Neural cell (in vitro differentiated cells): Measurements from ENCODE around the gene MAP4K4. TPM values are rescaled to one million over a fixed set of nuclear protein-coding genes. Genes with fewer than 3 reads are reported as not detected.

Experiments
- H2AFZ ChIP-seq: fragments of 200-600, 300-800 bp; sonication (generic), shearing (Covaris generic); 2 replicates; pipeline ENCODE4 v1.6.0; 2014; ENCODE audit warnings: low read depth, mild to moderate bottlenecking, antibody characterized with exemption, low read length, moderate library complexity
- H3F3A ChIP-seq: fragments of 200-600 bp; shearing (Covaris generic); 2 replicates; pipeline ENCODE4 v1.6.1; 2016; ENCODE audit warnings: mild to moderate bottlenecking, moderate library complexity, mixed read lengths, antibody characterized with exemption, low read length; ENCODE audit not compliant: insufficient read depth, poor library complexity, severe bottlenecking
- H3K27ac ChIP-seq: fragments of 200-600, 300-800 bp; sonication (generic), shearing (Covaris generic); 2 replicates; pipeline ENCODE4 v1.5.1; 2014; ENCODE audit warnings: mild to moderate bottlenecking, low read length, moderate library complexity
- H3K27me3 ChIP-seq: fragments of 300-800, 200-600 bp; sonication (generic), shearing (Covaris generic); 2 replicates; pipeline ENCODE4 v1.6.0; 2014; ENCODE audit warnings: mild to moderate bottlenecking, low read depth, low read length, moderate library complexity; ENCODE audit not compliant: insufficient read depth
- H3K36me3 ChIP-seq: fragments of 300-800, 200-600 bp; sonication (generic), shearing (Covaris generic); 2 replicates; pipeline ENCODE4 v1.5.1; 2014; ENCODE audit warnings: mild to moderate bottlenecking, antibody characterized with exemption, low read length, moderate library complexity; ENCODE audit not compliant: insufficient read depth
- H3K4me2 ChIP-seq: fragments of 300-800, 200-600 bp; sonication (generic), shearing (Covaris generic); 2 replicates; pipeline ENCODE4 v1.6.0; 2014; ENCODE audit warnings: mild to moderate bottlenecking, low read length
- H3K4me3 ChIP-seq: fragments of 300-800, 200-600 bp; sonication (generic), shearing (Covaris generic); 2 replicates; pipeline ENCODE4 v1.5.1; 2014; ENCODE audit warnings: mild to moderate bottlenecking, low read length, moderate library complexity
- H3K79me2 ChIP-seq: fragments of 200-600 bp; shearing (Covaris generic); replicated peaks from 2 replicates; pipeline ENCODE4 v1.6.0; 2014; ENCODE audit warnings: mild to moderate bottlenecking, low read length, moderate library complexity; ENCODE audit not compliant: insufficient read depth
- H3K9ac ChIP-seq: fragments of 300-800, 200-600 bp; sonication (generic), shearing (Covaris generic); 2 replicates; pipeline ENCODE4 v1.6.1; 2016; ENCODE audit warnings: mild to moderate bottlenecking, low read length, mixed read lengths
- H3K9me2 ChIP-seq: fragments of 200-600 bp; shearing (Covaris generic); 2 replicates; pipeline ENCODE4 v1.6.1; 2016; ENCODE audit warnings: mild to moderate bottlenecking, low read length, mixed read lengths; ENCODE audit not compliant: insufficient read depth
- H3K9me3 ChIP-seq: fragments of 200-600, 300-800 bp; sonication (generic), shearing (Covaris generic); 2 replicates; pipeline ENCODE4 v1.6.1; 2016; ENCODE audit warnings: mild to moderate bottlenecking, mixed run types, low read length, moderate library complexity, mixed read lengths
- H4K20me1 ChIP-seq: fragments of 200-600 bp; shearing (Covaris generic); 2 replicates; pipeline ENCODE4 v1.6.1; 2016; ENCODE audit warnings: mild to moderate bottlenecking, mixed run types; ENCODE audit not compliant: insufficient read depth
- CTCF ChIP-seq: fragments of 450-650 bp; IDR thresholded peaks from 2 replicates; pipeline ENCODE4 v1.5.1; 2014; ENCODE audit warnings: antibody characterized with exemption, mild to moderate bottlenecking, moderate library complexity; ENCODE audit not compliant: poor library complexity, severe bottlenecking
- EP300 ChIP-seq: fragments of 450-650 bp; conservative IDR thresholded peaks from 2 replicates; pipeline ENCODE4 v1.6.1; 2014; ENCODE audit warnings: antibody characterized with exemption, mild to moderate bottlenecking, moderate library complexity; ENCODE audit not compliant: poor library complexity, severe bottlenecking
- EZH2 ChIP-seq: fragments of 200-600, 300-800 bp; shearing (Covaris generic), sonication (generic); IDR thresholded peaks from 2 replicates; pipeline ENCODE4 v1.6.1; 2014; ENCODE audit warnings: antibody characterized with exemption, low read length, borderline replicate concordance, mild to moderate bottlenecking; ENCODE audit not compliant: insufficient read depth, poor library complexity, severe bottlenecking
- MXI1 ChIP-seq: fragments of 450-650 bp; conservative IDR thresholded peaks from 2 replicates; pipeline ENCODE4 v1.6.1; 2014; ENCODE audit warnings: antibody characterized with exemption, mild to moderate bottlenecking; ENCODE audit not compliant: poor library complexity, severe bottlenecking
- POLR2AphosphoS5 ChIP-seq: IDR thresholded peaks from 2 replicates; pipeline ENCODE4 v1.6.1; 2012
- RAD21 ChIP-seq: fragments of 450-650 bp; conservative IDR thresholded peaks from 2 replicates; pipeline ENCODE4 v1.6.1; 2014; ENCODE audit warnings: antibody characterized with exemption, mild to moderate bottlenecking, moderate library complexity
- REST ChIP-seq: IDR thresholded peaks from 2 replicates; pipeline ENCODE4 v1.6.1; 2012; ENCODE audit warnings: borderline replicate concordance
- SMC3 ChIP-seq: fragments of 450-650 bp; conservative IDR thresholded peaks from 2 replicates; pipeline ENCODE4 v1.6.1; 2014; ENCODE audit warnings: antibody characterized with exemption, mild to moderate bottlenecking, moderate library complexity; ENCODE audit not compliant: poor library complexity
- TAF1 ChIP-seq: IDR thresholded peaks from 2 replicates; pipeline ENCODE4 v1.6.1; 2012; ENCODE audit warnings: low read depth
- polyA plus RNA-seq: library from polyadenylated mRNA; depleted of rRNA; stranded (reverse); fragments of >200 nt; gene quantifications from 2 replicates; pipeline ENCODE4 v1.2.3, GENCODE V29; 2014

The MAP4K4 gene
- polyA plus RNA-seq, 1 donor from 2014 or later, result 125 TPM

GRCh38 chr2:101892377-101892776 is 194.9 kb downstream of the MAP4K4 start:
- Histone ChIP-seq H4K20me1 (no peaks in the 10 kb centered on the region), H3K36me3 (peaks cover 11% of the 10 kb centered on the region), H3K9me2 (no peaks in the 10 kb centered on the region), H3K27ac (no peak overlapping the region), H3K9me3 (no peaks in the 10 kb centered on the region), H3F3A (no peaks in the 10 kb centered on the region), H3K4me3 (no peak overlapping the region), H3K79me2 (no peaks in the 10 kb centered on the region), H2AFZ (no peak overlapping the region), H3K9ac (no peak overlapping the region), H3K4me2 (no peak overlapping the region), H3K27me3 (no peaks in the 10 kb centered on the region)
- no peak for TF ChIP-seq CTCF
- no peak for TF ChIP-seq MXI1
- no peak for TF ChIP-seq RAD21
- no peak for TF ChIP-seq EZH2
- TF ChIP-seq POLR2AphosphoS5, result no peak
- no peak for TF ChIP-seq TAF1
- no peak for TF ChIP-seq REST

DNA sequence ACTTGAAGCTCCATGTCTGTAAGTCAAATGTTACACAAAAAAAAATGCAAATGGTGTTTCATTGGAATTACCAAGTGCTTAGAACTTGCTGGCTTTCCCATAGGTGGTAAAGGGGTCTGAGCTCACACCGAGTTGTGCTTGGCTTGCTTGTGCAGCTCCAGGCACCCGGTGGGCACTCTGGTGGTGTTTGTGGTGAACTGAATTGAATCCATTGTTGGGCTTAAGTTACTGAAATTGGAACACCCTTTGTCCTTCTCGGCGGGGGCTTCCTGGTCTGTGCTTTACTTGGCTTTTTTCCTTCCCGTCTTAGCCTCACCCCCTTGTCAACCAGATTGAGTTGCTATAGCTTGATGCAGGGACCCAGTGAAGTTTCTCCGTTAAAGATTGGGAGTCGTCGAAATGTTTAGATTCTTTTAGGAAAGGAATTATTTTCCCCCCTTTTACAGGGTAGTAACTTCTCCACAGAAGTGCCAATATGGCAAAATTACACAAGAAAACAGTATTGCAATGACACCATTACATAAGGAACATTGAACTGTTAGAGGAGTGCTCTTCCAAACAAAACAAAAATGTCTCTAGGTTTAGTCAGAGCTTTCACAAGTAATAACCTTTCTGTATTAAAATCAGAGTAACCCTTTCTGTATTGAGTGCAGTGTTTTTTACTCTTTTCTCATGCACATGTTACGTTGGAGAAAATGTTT is 196.3 kb downstream of the MAP4K4 start:
- H3K27me3 ChIP-seq, result no peaks in the 10 kb centered on the region
- no peak overlapping the region for H3K27ac ChIP-seq
- no peak overlapping the region for H3K4me2 ChIP-seq
- H3K9ac ChIP-seq, result no peak overlapping the region
- no peak for TF ChIP-seq SMC3
- TF ChIP-seq EP300, result no peak
- no peak for TF ChIP-seq TAF1
- no peak for TF ChIP-seq REST
- no peak for TF ChIP-seq CTCF
- H3F3A ChIP-seq, result no peaks in the 10 kb centered on the region
- peaks cover 11% of the 10 kb centered on the region for H3K36me3 ChIP-seq
- H4K20me1 ChIP-seq, result no peaks in the 10 kb centered on the region
- no peak overlapping the region for H3K4me3 ChIP-seq
- no peak overlapping the region for H2AFZ ChIP-seq
- no peaks in the 10 kb centered on the region for H3K9me2 ChIP-seq
- H3K79me2 ChIP-seq, result no peaks in the 10 kb centered on the region
- H3K9me3 ChIP-seq, result no peaks in the 10 kb centered on the region
